GM21528 (cell line): ENCODE data around the gene SEPTIN10.
"Not testable (repeated sequence)": the region's sequence is repeated elsewhere in the genome, so short reads cannot be mapped to it uniquely, and the experiment has no call there.

ENCODE experiments used
- ATAC-seq: cut with Tn5 transposase; IDR thresholded peaks from one replicate; pipeline ENCODE4 v1.9.1; 2021; ENCODE audit warnings: mild to moderate bottlenecking, moderate library complexity; ENCODE audit not compliant: unreplicated experiment, low FRiP score

SEPTIN10 gene

DNA sequence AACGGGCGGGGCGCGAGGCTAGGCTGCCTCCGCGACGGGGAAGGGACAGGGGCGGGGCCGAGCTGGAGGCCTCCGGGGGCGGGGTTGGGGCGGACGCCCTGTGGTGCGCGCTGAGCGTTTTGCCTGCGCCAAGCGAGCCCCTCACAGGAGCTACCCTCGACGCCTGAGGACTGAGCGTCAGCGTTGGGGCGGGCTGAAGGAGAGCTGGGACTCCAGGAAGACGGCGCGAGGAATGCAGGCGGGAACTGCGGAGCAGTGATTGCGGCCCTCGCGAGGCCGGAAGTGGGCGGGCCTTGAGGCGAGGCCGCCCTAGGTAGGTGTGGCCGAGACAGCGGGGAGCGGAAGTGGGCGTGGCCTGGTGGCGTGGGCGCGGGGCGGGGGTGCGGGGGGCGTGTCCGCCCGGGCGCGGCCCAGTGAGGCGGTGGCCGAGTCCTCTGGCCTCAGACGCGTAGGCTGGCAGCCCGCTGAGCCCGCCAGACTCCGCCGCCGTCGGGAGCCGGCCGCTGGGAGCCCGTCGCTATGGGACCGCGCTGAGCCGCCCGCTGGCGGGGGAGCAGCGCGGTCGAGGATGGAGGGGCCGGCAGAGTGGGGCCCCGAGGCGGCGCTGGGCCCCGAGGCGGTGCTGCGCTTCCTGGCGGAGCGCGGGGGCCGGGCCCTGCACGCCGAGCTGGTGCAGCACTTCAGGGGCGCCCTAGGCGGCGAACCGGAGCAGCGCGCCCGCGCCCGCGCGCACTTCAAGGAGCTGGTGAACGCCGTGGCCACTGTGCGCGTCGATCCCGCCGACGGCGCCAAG is at the start of gene SEPTIN10, which contains the start of gene SOWAHC:
Gene SEPTIN10 (minus strand): TSS at position 45 of the 793 bp plus-strand sequence. CDS start 139 bp downstream, outside the sequence.
Gene SOWAHC (plus strand): TSS at position 443 of the 793 bp plus-strand sequence. CDS start 126 bp downstream, at position 569.
- ATAC-seq: peak; percentile 71

DNA sequence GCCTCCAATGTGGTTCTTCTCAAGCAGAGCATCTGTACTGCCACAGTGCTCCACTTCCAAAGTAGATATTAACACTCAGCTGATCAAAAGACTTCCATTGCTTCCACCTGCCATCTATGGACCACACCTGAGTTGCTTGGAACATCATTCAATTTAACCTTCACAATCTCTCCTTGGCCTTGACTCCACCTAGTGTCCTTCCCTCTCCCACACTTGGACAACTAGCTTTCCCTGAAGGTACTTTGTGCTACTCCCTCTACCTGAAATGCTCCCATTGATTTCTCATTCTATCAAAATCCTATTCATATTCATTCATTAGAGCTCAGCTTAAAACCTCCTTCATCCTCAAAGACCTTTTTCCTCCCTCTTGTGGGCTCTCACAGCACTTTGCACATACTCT is 49.1 kb upstream of the SEPTIN10 start:
- no peak for ATAC-seq

DNA sequence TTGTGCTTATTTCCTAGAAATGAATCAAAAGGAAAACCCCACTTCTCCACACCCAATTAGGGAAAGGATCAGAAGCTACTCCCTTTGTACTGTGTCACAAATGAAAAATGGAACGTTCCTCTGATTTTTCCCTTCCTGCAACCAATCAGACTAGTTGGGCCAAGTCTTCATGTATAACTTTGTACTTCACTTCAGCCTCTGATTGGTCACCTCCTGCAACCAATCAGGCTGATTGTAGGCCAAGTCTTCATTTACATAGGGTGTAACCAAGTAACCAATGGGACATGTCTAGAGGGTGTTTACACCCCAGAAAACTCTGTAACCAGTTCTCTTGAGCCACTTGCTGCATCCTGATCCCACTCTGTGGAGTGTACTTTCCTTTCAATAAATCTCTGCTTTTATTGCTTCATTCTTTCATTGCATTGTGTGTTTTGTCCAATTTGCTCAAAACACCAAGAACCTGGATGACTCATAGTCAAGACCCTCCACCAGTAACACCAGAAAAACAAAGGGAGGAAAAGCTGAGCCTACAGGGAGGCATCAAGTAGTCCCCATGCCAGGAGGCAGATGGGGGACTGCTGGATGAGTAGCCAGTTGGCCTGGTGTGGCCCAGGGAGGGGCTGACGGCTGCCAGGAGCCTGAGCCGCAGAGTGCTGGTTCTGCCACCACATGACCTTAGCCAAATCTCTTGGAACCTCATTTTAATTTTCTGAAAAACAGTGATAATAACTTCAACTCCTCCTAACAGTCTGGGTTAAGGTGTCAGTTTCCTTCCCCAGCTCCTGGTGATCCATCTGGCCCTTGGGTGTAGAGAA is 46.5 kb upstream of the SEPTIN10 start:
- ATAC-seq: no peak

DNA sequence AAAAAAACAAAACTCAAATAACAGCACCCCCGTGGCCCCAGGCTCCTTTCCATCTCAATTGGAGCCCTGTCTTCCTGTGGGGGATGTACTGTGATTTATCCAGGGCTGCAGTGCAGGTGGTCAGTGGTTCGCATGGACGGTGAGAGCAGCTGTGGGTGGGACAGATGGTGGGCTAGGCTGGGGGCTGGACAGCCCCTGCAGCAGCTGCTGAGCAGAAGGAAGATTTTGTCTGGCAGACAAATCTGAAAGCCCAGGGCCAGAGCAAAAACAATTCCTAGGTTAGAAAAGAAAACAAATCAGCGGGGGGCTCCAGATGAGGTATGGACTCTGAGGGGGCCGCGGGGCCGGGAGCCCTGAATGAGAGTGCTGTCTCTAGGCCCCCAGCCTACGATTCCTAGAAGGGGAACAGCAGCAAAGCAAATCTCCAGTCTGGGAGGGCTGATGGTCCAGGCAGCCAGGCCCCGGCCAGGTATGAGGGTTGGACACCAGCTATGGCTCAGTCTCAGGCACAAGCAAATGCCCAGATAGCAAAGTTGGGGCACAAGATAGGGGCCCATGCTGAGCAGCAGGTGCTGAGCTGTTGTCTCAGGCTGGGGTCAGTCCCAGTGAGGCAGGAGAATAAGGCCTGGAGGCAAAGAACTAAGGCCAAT is 45.8 kb upstream of the SEPTIN10 start:
- ATAC-seq: no peak

DNA sequence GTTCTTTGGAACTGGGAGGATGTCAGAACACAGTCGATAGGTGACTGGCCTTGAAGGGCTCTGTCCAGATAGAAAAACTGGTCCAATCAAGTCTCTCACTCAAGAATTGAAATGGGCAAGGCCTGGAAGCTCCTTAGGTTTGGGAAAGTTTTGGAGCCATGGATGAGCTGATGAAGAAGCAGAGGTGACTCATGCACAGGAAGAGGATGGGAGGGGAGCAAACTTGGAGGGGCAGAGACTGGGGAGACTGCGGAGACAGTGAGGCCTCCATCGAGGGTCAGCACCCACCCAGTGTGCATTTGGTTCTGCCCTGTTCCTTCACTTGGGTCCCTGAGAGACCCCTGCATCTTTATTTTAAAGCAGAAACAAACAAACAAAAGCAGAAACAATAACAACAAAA is 41.5 kb upstream of the SEPTIN10 start:
- no peak for ATAC-seq

DNA sequence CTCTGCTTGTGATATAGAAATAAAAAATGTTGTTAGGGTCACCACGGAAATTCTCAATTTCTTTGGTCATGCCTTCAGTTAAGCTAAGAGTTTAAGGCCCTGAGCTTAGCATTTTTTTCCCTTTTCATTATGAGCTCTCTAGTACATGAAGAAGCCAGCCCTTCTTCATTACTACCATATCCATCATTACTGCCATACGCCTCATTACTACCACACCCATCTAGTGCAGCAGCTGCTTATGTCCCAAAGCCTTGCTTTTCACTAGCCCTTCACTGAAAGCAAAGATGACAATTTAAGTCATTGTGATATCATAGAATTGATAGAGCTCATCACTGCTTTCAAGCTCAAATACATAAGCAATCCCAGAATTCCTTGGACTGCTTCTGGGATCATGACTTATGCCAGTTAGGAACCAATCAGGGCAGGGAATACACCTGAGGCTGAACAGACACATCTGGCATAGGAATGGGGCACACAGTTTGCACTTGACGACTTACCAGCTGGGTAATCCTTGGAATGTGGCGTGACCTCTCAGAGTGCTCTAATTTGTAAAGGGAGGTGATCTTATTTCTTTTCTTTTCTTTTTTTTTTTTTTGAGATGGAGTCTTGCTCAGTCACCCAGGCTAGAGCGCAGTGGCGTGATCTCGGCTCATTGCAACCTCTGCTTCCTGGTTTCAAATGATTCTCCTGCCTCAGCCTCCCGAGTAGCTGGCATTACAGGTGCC is 40.7 kb upstream of the SEPTIN10 start:
- ATAC-seq: no peak

- no peak for ATAC-seq
Observed at GRCh38 chr2:109649736-109650695, 36.2 kb upstream of the SEPTIN10 start.

DNA sequence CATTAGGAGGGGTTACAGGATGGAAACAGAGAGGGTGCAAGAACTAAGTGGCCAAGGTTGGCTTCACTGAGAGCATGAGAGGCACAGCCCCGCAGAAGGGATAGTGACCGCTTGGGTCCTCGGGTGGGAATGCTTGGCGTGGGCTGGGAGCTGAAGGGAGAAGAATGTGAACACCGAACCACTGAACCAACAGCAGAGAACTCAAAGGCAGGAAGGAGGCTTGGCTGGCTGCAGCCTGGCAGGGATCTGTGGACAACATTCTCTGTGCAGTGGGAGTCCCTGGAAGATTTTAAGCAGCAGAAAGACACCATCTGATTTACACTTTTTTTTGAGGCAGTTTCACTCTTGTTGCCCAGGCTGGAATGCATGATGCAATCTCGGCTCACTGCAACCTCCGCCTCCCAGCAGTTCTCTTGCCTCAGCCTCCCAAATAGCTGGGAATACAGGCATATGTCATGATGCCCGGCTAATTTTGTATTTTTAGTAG is 34.3 kb upstream of the SEPTIN10 start:
- no peak for ATAC-seq

DNA sequence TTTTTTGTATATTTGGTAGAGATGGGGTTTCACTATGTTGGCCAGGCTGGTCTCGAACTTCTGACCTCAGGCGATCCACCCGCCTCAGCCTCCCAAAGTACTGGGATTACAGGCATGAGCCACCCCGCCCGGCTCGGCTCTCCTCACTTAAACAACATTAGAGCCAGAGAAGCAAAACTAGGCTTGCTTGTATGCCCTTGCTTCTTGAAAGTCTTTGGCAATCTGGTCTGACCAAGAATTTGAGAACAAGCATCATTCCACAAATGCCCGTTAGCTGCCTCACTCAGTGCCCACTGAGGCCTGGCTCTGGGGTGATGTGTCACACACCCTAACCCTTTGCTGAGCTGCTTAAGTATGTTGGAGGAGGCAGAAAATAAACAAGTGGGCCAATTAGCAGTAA is 33.9 kb upstream of the SEPTIN10 start:
- no peak for ATAC-seq

DNA sequence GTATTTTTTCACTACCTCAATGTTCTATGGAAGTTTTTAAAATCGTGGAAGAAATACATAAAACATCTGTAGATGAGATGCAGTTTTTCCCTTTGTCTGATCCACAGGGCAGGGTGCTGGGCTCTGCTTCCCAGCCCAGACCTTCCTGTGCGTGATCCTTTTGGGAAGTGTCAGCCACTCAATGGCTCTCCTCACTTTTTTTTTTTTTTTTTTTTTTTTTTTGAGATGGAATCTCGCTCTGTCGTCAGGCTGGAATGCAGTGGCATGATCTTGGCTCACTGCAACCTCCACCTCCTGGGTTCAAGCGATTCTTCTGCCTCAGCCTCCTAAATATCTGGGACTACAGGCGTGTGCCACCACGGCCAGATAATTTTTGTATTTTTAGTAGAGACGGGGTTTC is 33.2 kb upstream of the SEPTIN10 start:
- ATAC-seq: no peak

DNA sequence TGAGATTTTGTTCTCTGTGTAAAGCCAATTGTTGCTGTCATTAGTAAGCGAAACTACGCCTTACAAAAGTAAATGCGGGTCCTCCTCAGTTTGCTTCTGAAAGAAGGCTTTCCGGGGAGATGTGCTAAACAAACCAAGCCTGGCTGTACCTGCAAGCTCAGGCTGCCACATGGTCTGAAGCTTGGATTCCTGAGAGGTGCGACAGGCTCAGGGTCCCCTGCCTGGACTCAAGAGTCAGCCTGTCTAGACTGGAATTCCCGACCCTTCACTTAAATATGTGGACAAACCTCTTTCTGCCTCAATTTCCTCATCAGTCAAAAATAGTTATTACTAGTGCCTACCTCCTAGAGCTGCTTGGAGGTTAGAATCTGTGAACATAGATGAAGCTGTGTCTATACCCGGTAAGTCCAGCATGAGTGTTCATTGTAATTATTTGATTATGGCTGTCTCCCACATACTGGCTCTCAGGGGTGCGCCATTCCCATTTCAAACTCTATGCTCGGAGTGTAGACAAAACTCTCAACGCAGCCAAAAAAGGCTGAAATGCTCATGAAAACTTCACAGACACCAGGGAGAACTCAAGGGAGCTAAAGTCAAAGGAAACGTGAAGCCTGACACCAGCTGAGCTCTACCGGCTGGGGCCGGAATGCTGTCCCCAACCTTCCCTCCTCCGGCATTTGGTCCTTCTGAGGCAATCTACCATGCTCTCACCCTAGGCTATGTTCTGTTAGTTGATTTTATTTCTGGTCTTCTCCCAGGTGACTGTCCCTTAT is 31.8 kb upstream of the SEPTIN10 start:
- ATAC-seq: no peak

DNA sequence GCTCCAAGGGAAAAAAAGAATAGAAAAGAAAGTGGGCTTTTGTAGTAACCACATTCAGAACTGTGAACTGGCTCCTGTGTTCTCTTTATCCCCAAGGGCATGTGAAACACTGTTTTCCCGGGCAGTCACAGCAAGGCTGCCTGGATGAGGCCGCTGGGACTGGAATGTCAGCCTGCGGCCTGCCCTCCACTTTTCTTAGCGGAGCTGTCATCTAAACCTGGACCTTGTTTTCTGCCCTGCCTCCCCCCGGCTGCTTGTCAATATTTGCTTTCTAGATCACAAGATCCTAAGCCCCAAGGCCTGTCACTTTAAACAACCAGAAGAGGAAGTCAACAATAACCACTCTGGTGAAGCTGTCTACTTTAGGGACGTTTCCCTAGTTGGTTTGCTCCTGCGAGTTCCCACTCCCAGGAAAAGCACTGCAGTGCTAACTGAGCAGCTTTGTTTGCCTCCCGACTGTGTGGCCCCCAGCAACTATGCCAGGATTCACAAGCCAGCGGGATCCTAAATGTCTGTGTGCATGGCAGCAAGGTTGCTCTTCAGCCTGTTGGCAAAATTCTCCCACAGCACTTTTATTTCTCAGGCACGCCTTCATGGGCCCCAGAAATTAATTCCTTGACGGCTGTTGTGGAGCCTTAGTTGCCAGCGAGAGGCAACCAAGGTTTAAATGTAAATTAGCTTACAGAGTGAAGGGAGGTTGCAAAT is 31.0 kb upstream of the SEPTIN10 start:
- no peak for ATAC-seq

DNA sequence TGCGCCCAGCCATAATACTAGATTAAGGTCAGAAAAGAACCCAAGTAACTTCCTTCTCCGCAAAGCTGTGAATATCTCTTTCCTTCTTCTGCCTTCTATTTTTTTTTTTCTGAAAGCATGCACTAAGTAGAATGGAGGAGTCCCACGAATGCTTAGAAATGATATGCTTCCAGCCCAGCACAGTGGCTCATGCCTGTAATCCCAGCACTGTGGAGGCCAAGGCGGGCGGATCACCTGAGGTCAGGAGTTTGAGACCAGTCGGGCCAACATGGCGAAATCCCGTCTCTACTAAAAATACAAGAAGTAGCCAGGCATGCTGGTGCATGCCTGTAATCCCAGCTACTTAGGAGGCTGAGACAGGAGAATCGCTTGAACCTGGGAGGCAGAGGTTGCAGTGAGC is 26.2 kb upstream of the SEPTIN10 start:
- ATAC-seq: not testable (repeated sequence)

DNA sequence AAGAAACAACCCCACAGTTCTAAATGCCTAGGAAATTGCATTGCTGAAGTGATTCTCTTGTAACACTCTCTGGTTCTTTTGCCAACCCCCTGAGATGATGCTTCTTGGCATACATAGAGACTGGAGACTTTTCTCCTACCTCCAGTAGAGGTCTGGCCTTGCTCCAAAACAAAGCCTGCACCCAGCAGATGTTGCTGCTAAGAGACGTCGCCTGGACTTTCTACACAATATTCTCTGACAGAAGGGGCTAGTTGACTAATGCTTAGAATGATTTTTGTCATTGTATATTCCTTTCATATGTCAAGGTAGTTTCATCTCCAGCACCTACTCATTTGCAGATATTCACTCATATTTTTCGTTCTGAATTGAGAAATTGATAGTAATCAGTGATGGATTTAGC is 25.0 kb upstream of the SEPTIN10 start:
- no peak for ATAC-seq

DNA sequence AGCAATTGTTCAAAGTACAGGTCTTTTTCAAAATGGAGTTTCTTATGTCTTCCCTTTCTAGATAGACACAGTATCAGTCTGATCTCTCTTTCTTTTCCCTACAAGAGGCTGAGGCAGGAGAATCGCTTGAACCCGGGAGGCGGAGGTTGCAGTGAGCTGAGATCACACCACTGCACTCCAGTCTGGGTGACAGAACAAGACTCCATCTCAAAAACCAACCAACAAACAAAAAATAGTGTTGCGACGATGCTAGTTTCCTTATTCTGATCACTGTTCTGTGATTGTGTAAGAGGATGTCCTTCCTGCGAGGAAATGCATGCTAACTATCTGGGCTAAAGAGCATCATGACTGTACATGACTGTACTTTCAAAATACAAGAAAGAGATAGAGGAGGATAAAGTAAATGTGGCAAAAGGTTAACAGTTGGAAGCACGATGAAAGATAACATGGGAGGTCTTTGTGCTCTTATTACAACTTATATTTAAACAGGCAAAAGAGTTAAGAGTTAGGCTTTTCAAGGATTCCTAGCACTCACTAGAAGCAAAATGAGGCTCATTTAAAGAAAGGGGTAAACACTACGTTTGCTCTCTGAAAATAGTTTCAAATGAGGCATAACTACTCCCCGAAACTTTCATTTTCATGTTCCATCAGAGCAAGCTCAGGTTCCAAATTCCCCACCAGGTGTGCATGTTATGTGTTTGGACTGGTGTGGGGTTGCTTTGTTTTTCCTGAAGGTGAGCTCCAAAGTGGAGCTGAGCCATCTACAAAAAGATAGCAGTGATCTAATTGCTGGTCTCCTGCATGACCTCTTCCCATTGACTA is 24.2 kb upstream of the SEPTIN10 start:
- peak; percentile 79 for ATAC-seq

DNA sequence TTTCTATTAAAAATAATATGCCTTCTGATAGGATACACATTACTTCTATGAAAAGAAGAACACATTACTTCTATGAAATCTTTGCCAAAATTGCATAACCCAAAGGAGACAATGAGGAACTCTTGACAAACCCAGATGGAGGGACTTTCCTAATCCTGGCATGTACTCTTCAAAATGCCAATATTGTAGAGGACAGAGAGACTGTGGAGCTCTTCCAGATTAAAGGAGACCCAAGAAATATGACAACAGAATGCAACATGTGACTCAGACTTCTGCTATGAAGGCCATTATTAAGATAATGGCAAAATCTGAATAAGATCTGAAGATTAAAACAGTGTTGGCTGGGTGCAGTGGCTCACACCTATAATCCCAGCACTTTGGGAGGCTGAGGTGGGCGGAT is 22.6 kb upstream of the SEPTIN10 start:
- no peak for ATAC-seq
